HEK293 (cell line): ENCODE results near the gene WDFY3.

ENCODE experiments used
- CTCF ChIA-PET: fragments of 350-600 bp; formaldehyde crosslinking; extraction: SDS; loops from one replicate; lab custom pipeline; 2021; ENCODE audit warnings: antibody characterized with exemption; lab: Yijun Ruan, JAX
- POLR2A ChIA-PET: fragments of 300-600 bp; formaldehyde crosslinking; extraction: SDS; loops from one replicate; lab custom pipeline; 2020; ENCODE audit warnings: antibody characterized with exemption, inconsistent platforms; lab: Yijun Ruan, JAX
- H3K27ac ChIP-seq: fragments of 200-500 bp; sonication (Bioruptor generic); 2 replicates; pipeline ENCODE4 v1.5.1; 2014; ENCODE audit warnings: low read depth, low read length, control low read depth, inconsistent platforms; ENCODE audit errors: extremely low read depth
- H3K36me3 ChIP-seq, 2 experiments: fragments of 200-500 bp in 1 of 2; sonication (Bioruptor generic) in 1 of 2; 1 replicate in 1 of 2; 2 replicates in 1 of 2; pipeline ENCODE4 v1.5.1; 2014 to 2017; ENCODE audit warnings: inconsistent platforms in 2 of 2, low read length in 2 of 2; ENCODE audit not compliant: control insufficient read depth in 2 of 2, insufficient read depth in 1 of 2
- H3K4me1 ChIP-seq: fragments of 200-500 bp; sonication (Bioruptor generic); 2 replicates; pipeline ENCODE4 v1.5.1; 2014; ENCODE audit warnings: mild to moderate bottlenecking, low read length, inconsistent platforms; ENCODE audit not compliant: control insufficient read depth, insufficient read depth
- H3K4me3 ChIP-seq: 2 replicates; pipeline ENCODE4 v1.5.1; 2011; ENCODE audit warnings: low read depth, mild to moderate bottlenecking, control low read depth, low read length, moderate library complexity
- H3K9me3 ChIP-seq: fragments of 200-500 bp; sonication (Bioruptor generic); 2 replicates; pipeline ENCODE4 v1.5.1; 2014; ENCODE audit warnings: low read depth, low read length, inconsistent platforms; ENCODE audit not compliant: control insufficient read depth, insufficient read depth
- BCL11B ChIP-seq: fragments of 450-650 bp; formaldehyde crosslinking; IDR thresholded peaks from 2 replicates; pipeline ENCODE4 v1.5.1; 2016; ENCODE audit warnings: low read depth, missing biosample characterization, missing genetic modification characterization
- EGR2 ChIP-seq: fragments of 450-650 bp; formaldehyde crosslinking; IDR thresholded peaks from 2 replicates; pipeline ENCODE4 v1.5.1; 2016; ENCODE audit warnings: low read depth, missing biosample characterization, missing genetic modification characterization
- IKZF3 ChIP-seq: fragments of 450-650 bp; IDR thresholded peaks from 2 replicates; pipeline ENCODE4 v1.5.0; 2018; ENCODE audit warnings: missing biosample characterization, mild to moderate bottlenecking, missing genetic modification characterization, moderate library complexity
- PATZ1 ChIP-seq: fragments of 450-650 bp; formaldehyde crosslinking; IDR thresholded peaks from 2 replicates; pipeline ENCODE4 v1.5.1; 2016; ENCODE audit warnings: missing biosample characterization, missing genetic modification characterization
- PRDM2 ChIP-seq: fragments of 450-650 bp; formaldehyde crosslinking; IDR thresholded peaks from 2 replicates; pipeline ENCODE4 v1.5.1; 2016; ENCODE audit warnings: missing biosample characterization, missing genetic modification characterization, borderline replicate concordance
- RBAK ChIP-seq: fragments of 450-650 bp; formaldehyde crosslinking; IDR thresholded peaks from 2 replicates; pipeline ENCODE4 v1.5.1; 2016; ENCODE audit warnings: missing biosample characterization, missing genetic modification characterization
- TSHZ1 ChIP-seq: fragments of 450-650 bp; formaldehyde crosslinking; IDR thresholded peaks from 2 replicates; pipeline ENCODE4 v1.5.1; 2016; ENCODE audit warnings: missing biosample characterization, missing genetic modification characterization, borderline replicate concordance
- ZBTB21 ChIP-seq: fragments of 450-650 bp; formaldehyde crosslinking; IDR thresholded peaks from 2 replicates; pipeline ENCODE4 v1.5.1; 2017; ENCODE audit warnings: missing biosample characterization, missing genetic modification characterization
- ZBTB44 ChIP-seq: fragments of 450-650 bp; IDR thresholded peaks from 2 replicates; pipeline ENCODE4 v1.5.1; 2018; ENCODE audit warnings: missing biosample characterization, mild to moderate bottlenecking, missing genetic modification characterization
- ZBTB8A ChIP-seq: fragments of 450-650 bp; formaldehyde crosslinking; IDR thresholded peaks from 2 replicates; pipeline ENCODE4 v1.5.1; 2016; ENCODE audit warnings: missing biosample characterization, missing genetic modification characterization
- ZFHX2 ChIP-seq: fragments of 450-650 bp; formaldehyde crosslinking; conservative IDR thresholded peaks from 2 replicates; pipeline ENCODE4 v1.5.1; 2016; ENCODE audit warnings: missing biosample characterization, missing genetic modification characterization
- ZFP3 ChIP-seq: fragments of 450-650 bp; formaldehyde crosslinking; IDR thresholded peaks from 2 replicates; pipeline ENCODE4 v1.5.1; 2016; ENCODE audit warnings: low read depth, missing biosample characterization, missing genetic modification characterization
- ZNF140 ChIP-seq: fragments of 450-650 bp; formaldehyde crosslinking; IDR thresholded peaks from 2 replicates; pipeline ENCODE4 v1.5.1; 2016; ENCODE audit warnings: missing biosample characterization, missing genetic modification characterization
- ZNF174 ChIP-seq: fragments of 450-650 bp; formaldehyde crosslinking; IDR thresholded peaks from 2 replicates; pipeline ENCODE4 v1.5.0; 2017; ENCODE audit warnings: missing biosample characterization, mild to moderate bottlenecking, missing genetic modification characterization
- ZNF274 ChIP-seq, 2 experiments: fragments of 200-500 bp in 1 of 2; fragments of 450-650 bp in 1 of 2; sonication (Bioruptor generic) in 1 of 2; formaldehyde crosslinking in 1 of 2; IDR thresholded peaks; 2 replicates each; pipeline versions ENCODE4 v1.5.1 to v1.6.1; 2014 to 2016; ENCODE audit warnings: borderline replicate concordance in 1 of 2, inconsistent platforms in 1 of 2, low read length in 1 of 2, missing biosample characterization in 1 of 2, missing genetic modification characterization in 1 of 2
- ZNF548 ChIP-seq: fragments of 450-650 bp; formaldehyde crosslinking; IDR thresholded peaks from 2 replicates; pipeline ENCODE4 v1.5.1; 2016; ENCODE audit warnings: missing biosample characterization, missing genetic modification characterization
- ZNF549 ChIP-seq: fragments of 450-650 bp; IDR thresholded peaks from 2 replicates; pipeline ENCODE4 v1.5.1; 2018; ENCODE audit warnings: missing biosample characterization, missing genetic modification characterization, mild to moderate bottlenecking, inconsistent platforms, moderate library complexity
- ZNF654 ChIP-seq: fragments of 450-650 bp; formaldehyde crosslinking; IDR thresholded peaks from 2 replicates; pipeline ENCODE4 v1.5.1; 2016; ENCODE audit warnings: low read depth, missing biosample characterization, missing genetic modification characterization
- ZNF660 ChIP-seq: fragments of 450-650 bp; IDR thresholded peaks from 2 replicates; pipeline ENCODE4 v1.5.1; 2018; ENCODE audit warnings: missing biosample characterization, mild to moderate bottlenecking, missing genetic modification characterization
- ZNF777 ChIP-seq: fragments of 450-650 bp; formaldehyde crosslinking; IDR thresholded peaks from 2 replicates; pipeline ENCODE4 v1.5.1; 2017; ENCODE audit warnings: missing biosample characterization, missing genetic modification characterization, borderline replicate concordance
- ZNF791 ChIP-seq: fragments of 450-650 bp; formaldehyde crosslinking; IDR thresholded peaks from 2 replicates; pipeline ENCODE4 v1.5.1; 2016; ENCODE audit warnings: missing biosample characterization, missing genetic modification characterization

Gene WDFY3

GRCh38 chr4:84699001-84699671 is 267.4 kb downstream of the WDFY3 start:
- Histone ChIP-seq H3K4me1 (no peaks in the 10 kb centered on the region), H3K9me3 (no peaks in the 10 kb centered on the region), H3K4me3 (no peak overlapping the region), H3K27ac (no peak overlapping the region), H3K36me3 (peaks cover 4 to 74% of the 10 kb centered on the region in 2 experiments)
- POLR2A ChIA-PET, result no interaction called here
- CTCF ChIA-PET, result no interaction called here
- TF ChIP-seq ZBTB21 (tag by site-specific recombination), result no peak
- no peak for TF ChIP-seq IKZF3
- TF ChIP-seq ZNF140, result no peak
- no peak for TF ChIP-seq ZNF548 (tag by site-specific recombination)
- no peak for TF ChIP-seq ZNF777 (tag by site-specific recombination)
- TF ChIP-seq ZNF174 (tag by site-specific recombination), result no peak
- TF ChIP-seq EGR2, result no peak
- TF ChIP-seq TSHZ1, result no peak
- no peak for TF ChIP-seq ZNF660 (tag by site-specific recombination)
- TF ChIP-seq PATZ1 (tag by site-specific recombination), result no peak
- no peak for TF ChIP-seq ZFHX2
- TF ChIP-seq PRDM2, result no peak
- TF ChIP-seq ZBTB8A, result no peak

GRCh38 chr4:84697615-84698201 is 268.8 kb downstream of the WDFY3 start:
- ChIA-PET POLR2A (no interaction called here), CTCF (interaction anchor here (0.9 kb wide), 1 partner anchor 273 kb away, joined by 3 read pairs; no protein-coding TSS in a partner anchor)
- Histone ChIP-seq H3K4me3 (no peak overlapping the region), H3K27ac (no peak overlapping the region), H3K9me3 (no peaks in the 10 kb centered on the region), H3K4me1 (no peaks in the 10 kb centered on the region), H3K36me3 (peaks cover 4 to 71% of the 10 kb centered on the region in 2 experiments; a peak in 2 of 3 replicates)
- no peak for TF ChIP-seq BCL11B (tag by site-specific recombination)
- no peak for TF ChIP-seq ZNF174 (tag by site-specific recombination)
- no peak for TF ChIP-seq ZNF654 (tag by site-specific recombination)
- no peak for TF ChIP-seq ZBTB44 (tag by site-specific recombination)
- no peak for TF ChIP-seq ZNF274 (IDR thresholded peaks at IDR 0.05; ENCODE audit: low read length)
- no peak for TF ChIP-seq ZNF274 (tag by site-specific recombination; IDR thresholded peaks at IDR 0.05; ENCODE audit: borderline replicate concordance)
- no peak for TF ChIP-seq ZNF791 (tag by site-specific recombination)
- TF ChIP-seq ZFP3 (tag by site-specific recombination), result no peak
- no peak for TF ChIP-seq ZNF549 (tag by site-specific recombination)
- TF ChIP-seq RBAK (tag by site-specific recombination), result no peak
